HepG2 (cell line): ENCODE results near the gene BCAN. TPM values are rescaled to one million over a fixed set of nuclear protein-coding genes. Genes with fewer than 3 reads are reported as not detected.
A peak's percentile ranks its signal among the peaks of the same experiment; 100 is the strongest.

Experiments
- ATF7-NPFF ChIP-seq: sonication (generic); formaldehyde crosslinking; IDR thresholded peaks from 2 replicates; pipeline ENCODE4 v1.8.1; 2023; ENCODE audit warnings: mild to moderate bottlenecking, low read depth, missing genetic modification reagents, moderate library complexity
- CBX5 ChIP-seq: sonication (generic); formaldehyde crosslinking; IDR thresholded peaks from 2 replicates; pipeline ENCODE4 v1.4.0; 2020; ENCODE audit warnings: missing genetic modification reagents, borderline replicate concordance
- EED ChIP-seq: sonication (generic); formaldehyde crosslinking; IDR thresholded peaks from 2 replicates; pipeline ENCODE4 v1.5.0; 2020; ENCODE audit warnings: mild to moderate bottlenecking, missing genetic modification reagents
- FOSL1 ChIP-seq: sonication (generic); formaldehyde crosslinking; IDR thresholded peaks from 2 replicates; pipeline ENCODE4 v1.9.0; 2021; ENCODE audit warnings: missing genetic modification reagents, borderline replicate concordance
- LRRFIP1 ChIP-seq: sonication (generic); formaldehyde crosslinking; conservative IDR thresholded peaks from 2 replicates; pipeline ENCODE4 v1.4.0; 2020; ENCODE audit warnings: missing genetic modification reagents
- MYPOP ChIP-seq: sonication (generic); formaldehyde crosslinking; IDR thresholded peaks from 2 replicates; pipeline ENCODE4 v1.8.1; 2023; ENCODE audit warnings: mild to moderate bottlenecking, moderate library complexity, missing genetic modification reagents
- NKX3-1 ChIP-seq: sonication (generic); formaldehyde crosslinking; IDR thresholded peaks from 2 replicates; pipeline ENCODE4 v1.5.0; 2020; ENCODE audit warnings: missing genetic modification reagents
- SYNCRIP ChIP-seq: fragments of 200-400 bp; formaldehyde crosslinking; IDR thresholded peaks from 2 replicates; pipeline ENCODE4 v1.6.1; 2018; ENCODE audit warnings: mild to moderate bottlenecking, low read depth, low read length; ENCODE audit not compliant: insufficient read depth
- ZBTB42 ChIP-seq: sonication (generic); formaldehyde crosslinking; IDR thresholded peaks from 2 replicates; pipeline ENCODE4 v1.5.0; 2020; ENCODE audit warnings: mild to moderate bottlenecking, missing genetic modification reagents
- ZNF547 ChIP-seq: sonication (generic); formaldehyde crosslinking; IDR thresholded peaks from 2 replicates; pipeline ENCODE4 v1.5.1; 2020; ENCODE audit warnings: mild to moderate bottlenecking, missing genetic modification reagents
- ZNF563 ChIP-seq: sonication (generic); formaldehyde crosslinking; IDR thresholded peaks from 2 replicates; pipeline ENCODE4 v1.8.0; 2022; ENCODE audit warnings: mild to moderate bottlenecking, moderate library complexity, missing genetic modification reagents
- ZNF710 ChIP-seq: sonication (generic); formaldehyde crosslinking; IDR thresholded peaks from 2 replicates; pipeline ENCODE4 v1.5.0; 2020; ENCODE audit warnings: mild to moderate bottlenecking, missing genetic modification reagents, borderline replicate concordance
- ZNF841 ChIP-seq: sonication (generic); formaldehyde crosslinking; IDR thresholded peaks from 2 replicates; pipeline ENCODE4 v1.8.1; 2023; ENCODE audit warnings: missing genetic modification reagents, borderline replicate concordance
- polyA plus RNA-seq, 8 experiments: library from polyadenylated mRNA; depleted of rRNA in 3 of 8; stranded (reverse) in 7 of 8; unstranded in 1 of 8; fragments of >200 nt; fragmentation: Illumina TruSeq in 4 of 8; extraction: Trizol in 4 of 8; gene quantifications; 2 replicates each; pipeline versions ENCODE4 v1.2.1 to v1.2.3, GENCODE V29; 2011 to 2016; ENCODE audit warnings: low read depth in 4 of 8, missing spikeins in 1 of 8, mixed read lengths in 1 of 8; ENCODE audit not compliant: insufficient read depth in 1 of 8
- total RNA-seq, 5 experiments: library from RNA; depleted of rRNA; stranded (reverse); fragments of >200 nt; fragmentation: Illumina TruSeq; extraction: Trizol; gene quantifications; 2 replicates each; pipeline ENCODE4 v1.2.3, GENCODE V29; 2016; ENCODE audit warnings: low read depth in 1 of 5
- TF ChIP-seq, protein P1 (sequence below): sonication (generic); formaldehyde crosslinking; IDR thresholded peaks from 2 replicates; pipeline ENCODE4 v1.4.0; 2020; ENCODE audit warnings: missing genetic modification reagents
- TF ChIP-seq, protein P2 (sequence below): sonication (generic); formaldehyde crosslinking; IDR thresholded peaks from 2 replicates; pipeline ENCODE4 v1.5.0; 2020; ENCODE audit warnings: missing genetic modification reagents, mild to moderate bottlenecking, borderline replicate concordance
- TF ChIP-seq, protein P3 (sequence below), 2 experiments: fragments of 450-650 bp in 1 of 2; sonication (generic) in 1 of 2; formaldehyde crosslinking; IDR thresholded peaks; 2 replicates each; pipeline versions ENCODE4 v1.5.0 to v1.8.0; 2020 to 2022; ENCODE audit warnings: mild to moderate bottlenecking in 1 of 2, missing genetic modification reagents in 1 of 2

Gene BCAN
- total and polyA plus RNA-seq, 2 of the 13 experiments (the other 11 are each of a cell fraction or from before 2014, with no cell fraction given) = not detected

GRCh38 chr1:156705918-156706656 lies 64.2 kb downstream of the BCAN start (continued):
- TF ChIP-seq, protein P1, sequence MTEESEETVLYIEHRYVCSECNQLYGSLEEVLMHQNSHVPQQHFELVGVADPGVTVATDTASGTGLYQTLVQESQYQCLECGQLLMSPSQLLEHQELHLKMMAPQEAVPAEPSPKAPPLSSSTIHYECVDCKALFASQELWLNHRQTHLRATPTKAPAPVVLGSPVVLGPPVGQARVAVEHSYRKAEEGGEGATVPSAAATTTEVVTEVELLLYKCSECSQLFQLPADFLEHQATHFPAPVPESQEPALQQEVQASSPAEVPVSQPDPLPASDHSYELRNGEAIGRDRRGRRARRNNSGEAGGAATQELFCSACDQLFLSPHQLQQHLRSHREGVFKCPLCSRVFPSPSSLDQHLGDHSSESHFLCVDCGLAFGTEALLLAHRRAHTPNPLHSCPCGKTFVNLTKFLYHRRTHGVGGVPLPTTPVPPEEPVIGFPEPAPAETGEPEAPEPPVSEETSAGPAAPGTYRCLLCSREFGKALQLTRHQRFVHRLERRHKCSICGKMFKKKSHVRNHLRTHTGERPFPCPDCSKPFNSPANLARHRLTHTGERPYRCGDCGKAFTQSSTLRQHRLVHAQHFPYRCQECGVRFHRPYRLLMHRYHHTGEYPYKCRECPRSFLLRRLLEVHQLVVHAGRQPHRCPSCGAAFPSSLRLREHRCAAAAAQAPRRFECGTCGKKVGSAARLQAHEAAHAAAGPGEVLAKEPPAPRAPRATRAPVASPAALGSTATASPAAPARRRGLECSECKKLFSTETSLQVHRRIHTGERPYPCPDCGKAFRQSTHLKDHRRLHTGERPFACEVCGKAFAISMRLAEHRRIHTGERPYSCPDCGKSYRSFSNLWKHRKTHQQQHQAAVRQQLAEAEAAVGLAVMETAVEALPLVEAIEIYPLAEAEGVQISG (CRISPR knock-in tag) = peak; percentile 31; the same call in 1 of the 2 replicates
- TF ChIP-seq ATF7-NPFF (CRISPR knock-in tag) (peak; percentile 24; the same call in 1 of the 2 replicates), EED (no peak), ZNF841 (CRISPR knock-in tag) (no peak), LRRFIP1 (no peak), MYPOP (peak; percentile 14; the same call in 1 of the 2 replicates), ZNF547 (CRISPR knock-in tag) (no peak), ZNF563 (peak; percentile 64; the same call in 1 of the 2 replicates), ZBTB42 (CRISPR knock-in tag) (0 out of 2 replicates have a peak, but pooled peaks have one; percentile 42), FOSL1 (no peak), CBX5 (CRISPR knock-in tag) (no peak), NKX3-1 (CRISPR knock-in tag) (no peak), SYNCRIP (no peak), ZNF710 (no peak)
- TF ChIP-seq, protein P2, sequence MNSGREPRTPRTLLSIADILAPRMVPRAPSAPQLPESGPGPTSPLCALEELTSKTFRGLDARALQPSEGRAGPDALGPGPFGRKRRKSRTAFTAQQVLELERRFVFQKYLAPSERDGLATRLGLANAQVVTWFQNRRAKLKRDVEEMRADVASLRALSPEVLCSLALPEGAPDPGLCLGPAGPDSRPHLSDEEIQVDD (CRISPR knock-in tag) = 0 out of 2 replicates have a peak, but pooled peaks have one; percentile 44
- TF ChIP-seq, protein P3, sequence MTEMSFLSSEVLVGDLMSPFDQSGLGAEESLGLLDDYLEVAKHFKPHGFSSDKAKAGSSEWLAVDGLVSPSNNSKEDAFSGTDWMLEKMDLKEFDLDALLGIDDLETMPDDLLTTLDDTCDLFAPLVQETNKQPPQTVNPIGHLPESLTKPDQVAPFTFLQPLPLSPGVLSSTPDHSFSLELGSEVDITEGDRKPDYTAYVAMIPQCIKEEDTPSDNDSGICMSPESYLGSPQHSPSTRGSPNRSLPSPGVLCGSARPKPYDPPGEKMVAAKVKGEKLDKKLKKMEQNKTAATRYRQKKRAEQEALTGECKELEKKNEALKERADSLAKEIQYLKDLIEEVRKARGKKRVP (CRISPR knock-in tag; IDR thresholded peaks at IDR 0.05) = no peak
